Smooth muscle cell (in vitro differentiated cells): ENCODE data around the gene ST8SIA2. TPM values are rescaled to one million over a fixed set of nuclear protein-coding genes. Genes with fewer than 3 reads are reported as not detected.

Source experiments
- DNase-seq: peaks from one replicate; lab custom pipeline; 2025; ENCODE audit not compliant: unreplicated experiment; lab: John Stamatoyannopoulos, UW
- H2AFZ ChIP-seq: fragments of 200-600 bp; sonication (generic); 2 replicates; pipeline ENCODE4 v1.6.0; 2016; ENCODE audit warnings: antibody characterized with exemption, low read depth, mild to moderate bottlenecking
- H3F3A ChIP-seq: fragments of 200-600 bp; sonication (generic); 2 replicates; pipeline ENCODE4 v1.6.0; 2017; ENCODE audit warnings: antibody characterized with exemption, low read depth
- H3K27ac ChIP-seq: fragments of 200-600 bp; sonication (generic); 2 replicates; pipeline ENCODE4 v1.5.1; 2016; ENCODE audit warnings: low read depth, mild to moderate bottlenecking
- H3K27me3 ChIP-seq: fragments of 200-600 bp; sonication (generic); 2 replicates; pipeline ENCODE4 v1.6.1; 2016; ENCODE audit warnings: low read depth, mild to moderate bottlenecking
- H3K36me3 ChIP-seq: fragments of 200-600 bp; sonication (generic); 2 replicates; pipeline ENCODE4 v1.5.1; 2016; ENCODE audit warnings: low read depth
- H3K4me1 ChIP-seq: fragments of 200-600 bp; sonication (generic); 2 replicates; pipeline ENCODE4 v1.5.1; 2016; ENCODE audit warnings: low read depth
- H3K4me2 ChIP-seq: fragments of 200-600 bp; sonication (generic); 2 replicates; pipeline ENCODE4 v1.6.0; 2016; ENCODE audit warnings: mild to moderate bottlenecking
- H3K4me3 ChIP-seq: fragments of 200-600 bp; sonication (generic); 2 replicates; pipeline ENCODE4 v1.5.1; 2016; ENCODE audit warnings: mild to moderate bottlenecking
- H3K79me2 ChIP-seq: fragments of 200-600 bp; sonication (generic); 2 replicates; pipeline ENCODE4 v1.6.0; 2016; ENCODE audit warnings: low read depth, mild to moderate bottlenecking
- H3K9ac ChIP-seq: fragments of 200-600 bp; sonication (generic); 2 replicates; pipeline ENCODE4 v1.6.0; 2016; ENCODE audit warnings: low read depth
- H3K9me3 ChIP-seq: fragments of 200-600 bp; sonication (generic); replicated peaks from 2 replicates; pipeline ENCODE4 v1.5.1; 2016; ENCODE audit warnings: low read depth
- H4K20me1 ChIP-seq: fragments of 200-600 bp; sonication (generic); 2 replicates; pipeline ENCODE4 v1.6.0; 2016; ENCODE audit warnings: low read depth
- CTCF ChIP-seq: fragments of 200-600 bp; sonication (generic); IDR thresholded peaks from 2 replicates; pipeline ENCODE4 v1.5.1; 2017; ENCODE audit warnings: borderline replicate concordance, mild to moderate bottlenecking, antibody characterized with exemption; ENCODE audit not compliant: insufficient read depth, poor library complexity, severe bottlenecking
- WGBS: methylation state at CpG from one replicate; pipeline ENCODE4 v1.1.7; 2016; ENCODE audit warnings: low lambda C conversion rate; 5-methylcytosine and 5-hydroxymethylcytosine counted together
- polyA plus RNA-seq: library from polyadenylated mRNA; unstranded; fragments of >200 nt; fragmentation: Nextera tagmentation; extraction: Ambion mirVana; gene quantifications from 2 replicates; pipeline ENCODE4 v1.2.1, GENCODE V29; 2016
- total RNA-seq: library from RNA; depleted of rRNA; stranded (reverse); fragments of >200 nt; gene quantifications from 2 replicates; pipeline ENCODE4 v1.2.3, GENCODE V29; 2014

The ST8SIA2 gene
- total and polyA plus RNA-seq, 2 experiments from 2014 or later = 2.2 to 2.7 TPM

DNA sequence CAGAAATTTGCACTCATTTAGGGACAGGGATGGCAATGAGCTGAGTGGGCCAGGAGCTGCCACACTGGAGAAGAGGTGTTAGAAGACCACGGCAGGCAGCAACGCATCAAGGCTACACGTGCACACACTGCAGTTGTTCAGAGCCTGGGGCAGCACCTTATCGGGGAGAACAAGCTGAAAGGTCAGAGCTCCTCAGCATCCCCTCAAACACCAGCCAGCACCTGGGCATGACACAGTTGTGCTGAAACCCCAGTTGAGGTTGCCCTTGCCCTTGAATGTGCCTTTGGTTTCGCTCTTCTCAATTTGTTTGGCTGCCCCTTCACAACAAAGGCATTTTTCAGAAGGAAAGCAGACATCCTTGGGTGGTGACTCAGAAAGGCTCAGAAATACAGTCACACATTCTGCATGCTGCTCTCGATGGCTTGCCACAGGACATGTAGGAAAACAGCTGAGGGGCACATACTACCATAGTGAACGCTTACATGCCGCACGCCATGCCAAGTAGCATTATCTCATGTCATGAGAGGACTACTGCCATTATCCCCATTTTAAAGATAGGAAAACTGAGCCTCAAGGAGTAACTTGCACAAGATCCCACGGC, 57.6 kb downstream of the ST8SIA2 start:
- H3K4me3 ChIP-seq = no peak overlapping the region
- H3K4me1 ChIP-seq = no peaks in the 10 kb centered on the region
- no peak overlapping the region for H3K9ac ChIP-seq
- no peaks in the 10 kb centered on the region for H4K20me1 ChIP-seq
- DNase-seq = no peak
- TF ChIP-seq CTCF = no peak
- no peak overlapping the region for H2AFZ ChIP-seq
- H3K79me2 ChIP-seq = no peaks in the 10 kb centered on the region
- H3K27me3 ChIP-seq = no peaks in the 10 kb centered on the region
- H3K9me3 ChIP-seq = no peaks in the 10 kb centered on the region
- WGBS = 64% methylated on average over 10 of the region's 10 CpGs
- no peaks in the 10 kb centered on the region for H3K36me3 ChIP-seq
- H3K4me2 ChIP-seq = no peak overlapping the region
- no peaks in the 10 kb centered on the region for H3F3A ChIP-seq
- peak overlapping the region; percentile 42 for H3K27ac ChIP-seq

DNA sequence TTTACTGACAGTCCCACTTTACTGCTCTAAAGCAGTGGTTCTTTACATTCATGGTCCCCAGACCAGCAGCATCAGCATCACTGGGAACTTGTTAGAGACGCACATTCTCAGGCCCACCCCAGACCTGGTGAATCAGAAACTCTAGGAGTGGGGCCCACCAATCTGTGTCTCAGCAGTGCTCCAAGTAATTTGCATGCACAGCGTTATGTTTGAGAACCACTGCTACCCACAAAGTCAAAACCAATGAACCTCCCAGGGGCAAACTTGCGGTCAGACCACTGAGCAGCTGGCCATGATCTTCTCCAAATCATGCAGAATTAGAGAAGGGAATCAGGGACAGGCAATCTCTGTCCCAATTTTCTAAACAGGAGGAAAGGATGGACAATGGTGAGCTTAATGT, 58.5 kb downstream of the ST8SIA2 start:
- Histone ChIP-seq H3K9me3 (no peaks in the 10 kb centered on the region), H3F3A (no peaks in the 10 kb centered on the region), H2AFZ (no peak overlapping the region), H3K27ac (no peak overlapping the region), H3K4me3 (no peak overlapping the region), H3K4me2 (no peak overlapping the region), H3K9ac (no peak overlapping the region), H4K20me1 (no peaks in the 10 kb centered on the region), H3K36me3 (no peaks in the 10 kb centered on the region), H3K79me2 (no peaks in the 10 kb centered on the region), H3K4me1 (no peaks in the 10 kb centered on the region), H3K27me3 (no peaks in the 10 kb centered on the region)
- 91% methylated on average over 3 of the region's 3 CpGs for WGBS
- DNase-seq = no peak
- no peak for TF ChIP-seq CTCF

- Histone ChIP-seq H3K9me3 (no peaks in the 10 kb centered on the region), H4K20me1 (no peaks in the 10 kb centered on the region), H3K27me3 (no peaks in the 10 kb centered on the region), H3K9ac (no peak overlapping the region), H3K79me2 (no peaks in the 10 kb centered on the region), H3K27ac (no peak overlapping the region), H3F3A (no peaks in the 10 kb centered on the region), H3K4me3 (no peak overlapping the region), H3K36me3 (no peaks in the 10 kb centered on the region), H2AFZ (no peak overlapping the region), H3K4me1 (no peaks in the 10 kb centered on the region), H3K4me2 (no peak overlapping the region)
- 85% methylated on average over 3 of the region's 3 CpGs for WGBS
- no peak for DNase-seq
- no peak for TF ChIP-seq CTCF
Measured at GRCh38 chr15:92453607-92454006, 59.9 kb downstream of the ST8SIA2 start.

DNA sequence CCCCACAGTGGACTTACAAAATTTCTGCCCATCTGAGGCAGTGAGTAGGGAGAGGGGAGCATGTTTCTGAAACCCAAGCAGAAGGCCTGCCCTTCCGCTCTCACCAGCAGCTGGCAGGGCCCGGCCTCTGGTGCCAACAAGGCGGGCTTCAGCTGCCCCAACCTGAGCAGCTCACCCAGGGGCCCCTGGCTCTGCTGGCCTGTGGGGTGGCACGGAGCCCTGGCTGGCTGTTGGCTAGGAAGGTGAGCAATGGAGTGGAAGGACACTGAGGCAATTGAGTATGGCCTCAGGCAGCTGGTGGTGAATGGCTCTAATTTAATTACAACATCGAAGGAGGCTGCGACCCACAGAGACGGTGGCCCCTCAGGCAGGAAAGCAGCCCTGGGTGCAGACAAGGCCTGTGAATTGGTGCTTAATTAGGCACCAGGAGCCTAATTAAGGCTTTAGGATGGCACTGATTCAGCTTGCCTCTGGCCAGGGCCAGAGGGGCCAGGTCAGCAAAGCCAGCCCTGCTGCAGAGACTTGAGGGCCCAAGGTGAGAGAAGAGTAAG, 60.9 kb downstream of the ST8SIA2 start:
- Histone ChIP-seq H4K20me1 (no peaks in the 10 kb centered on the region), H3K36me3 (no peaks in the 10 kb centered on the region), H3K27ac (no peak overlapping the region), H3K4me2 (no peak overlapping the region), H2AFZ (no peak overlapping the region), H3K27me3 (no peaks in the 10 kb centered on the region), H3K4me1 (no peaks in the 10 kb centered on the region), H3K9me3 (no peaks in the 10 kb centered on the region), H3K79me2 (no peaks in the 10 kb centered on the region), H3K9ac (no peak overlapping the region), H3K4me3 (no peak overlapping the region), H3F3A (no peaks in the 10 kb centered on the region)
- no peak for DNase-seq
- WGBS = 86% methylated on average over 7 of the region's 7 CpGs
- TF ChIP-seq CTCF = no peak
